HG03196 (cell line): ENCODE measurements around the gene WDR7.

Experiments
- ATAC-seq: cut with Tn5 transposase; IDR thresholded peaks from one replicate; pipeline ENCODE4 v1.9.1; 2021; ENCODE audit not compliant: unreplicated experiment

WDR7 gene

DNA sequence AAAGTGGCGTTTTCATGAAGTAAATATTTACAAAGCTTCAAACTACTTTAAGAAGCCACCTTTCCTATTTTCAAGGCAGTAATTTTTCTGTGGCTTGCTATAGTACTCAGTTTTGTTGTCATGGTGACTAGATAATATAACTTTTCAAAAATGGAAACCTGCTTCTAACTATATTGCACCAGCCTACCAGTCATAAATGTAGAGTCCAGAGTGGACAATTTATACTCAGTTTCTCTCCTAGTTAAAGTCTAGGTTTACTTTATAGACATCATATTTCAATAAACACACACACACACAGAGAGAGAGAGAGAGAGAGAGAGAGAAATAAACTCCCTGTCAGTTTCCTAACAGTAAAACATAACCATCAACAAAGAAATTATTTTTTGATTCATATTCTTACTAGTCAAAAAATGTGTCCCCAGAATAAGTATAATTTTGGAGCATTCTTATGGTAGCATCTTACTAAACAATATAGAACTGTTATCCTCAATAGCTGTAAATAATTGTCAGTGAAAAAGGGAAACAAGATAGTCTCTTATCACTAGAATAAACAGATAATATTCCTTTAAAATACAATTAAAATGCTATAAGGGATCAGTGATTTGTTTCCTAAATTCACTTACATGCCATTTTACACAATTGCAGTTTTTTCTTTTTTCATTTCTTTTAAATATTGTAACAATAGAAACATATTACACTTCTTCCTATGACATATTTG, 332.3 kb downstream of the WDR7 start:
- ATAC-seq = no peak

DNA sequence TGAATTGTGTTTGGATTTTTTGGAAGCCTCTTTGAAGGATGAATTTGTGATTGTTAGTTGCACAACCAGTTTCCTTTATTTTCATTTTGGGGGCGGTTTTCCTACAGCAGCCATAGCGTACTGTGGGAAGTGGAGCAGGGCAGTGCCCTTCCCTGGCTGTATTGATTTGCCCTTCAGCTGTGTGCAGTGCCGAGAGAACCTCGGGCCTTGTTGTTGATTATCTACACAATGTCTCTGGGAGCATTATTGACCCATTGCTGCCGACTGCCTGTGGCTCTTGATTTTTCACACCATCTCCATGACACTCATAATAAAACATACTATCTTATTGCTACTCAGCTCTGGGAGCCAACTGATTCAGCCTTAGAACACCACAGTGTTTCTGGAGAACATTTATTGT, 333.6 kb downstream of the WDR7 start:
- ATAC-seq = no peak

DNA sequence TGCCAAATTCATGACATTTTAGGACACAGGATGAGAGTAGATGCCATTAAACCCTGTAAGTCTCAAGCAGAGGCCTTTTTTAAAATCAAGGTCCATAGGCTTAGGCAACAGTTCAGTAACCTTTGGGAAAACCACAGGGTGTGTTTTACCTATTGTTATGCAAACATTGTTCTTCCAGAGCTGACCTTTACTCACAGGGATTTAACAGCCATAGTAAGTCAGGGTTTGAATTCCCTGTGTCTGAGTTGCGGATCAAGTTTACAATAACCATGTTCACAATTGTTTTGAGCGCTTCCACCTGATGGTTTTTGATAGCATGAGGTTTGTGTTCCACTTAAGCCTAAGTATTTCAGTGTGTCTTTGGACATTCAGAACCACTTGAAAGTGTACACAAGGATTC, 335.7 kb downstream of the WDR7 start:
- no peak for ATAC-seq

DNA sequence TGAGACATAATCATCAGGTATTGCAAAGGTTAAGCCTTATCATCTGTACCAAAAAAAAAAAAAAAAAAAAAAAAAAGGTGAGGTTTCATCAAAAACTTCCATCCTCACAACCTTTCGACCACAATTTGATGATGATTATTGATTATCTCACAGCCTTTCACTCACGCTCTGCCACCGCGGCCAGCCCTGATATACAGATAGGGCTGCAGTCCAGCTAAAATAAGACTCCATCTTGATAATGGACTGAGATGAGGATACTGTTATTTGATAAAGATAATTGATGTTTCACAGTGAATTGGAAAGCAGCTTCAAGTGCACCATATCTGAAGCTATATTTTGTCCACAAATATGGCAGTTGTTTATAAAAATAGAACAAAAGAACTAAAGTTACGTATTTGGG, 336.1 kb downstream of the WDR7 start:
- no peak for ATAC-seq

DNA sequence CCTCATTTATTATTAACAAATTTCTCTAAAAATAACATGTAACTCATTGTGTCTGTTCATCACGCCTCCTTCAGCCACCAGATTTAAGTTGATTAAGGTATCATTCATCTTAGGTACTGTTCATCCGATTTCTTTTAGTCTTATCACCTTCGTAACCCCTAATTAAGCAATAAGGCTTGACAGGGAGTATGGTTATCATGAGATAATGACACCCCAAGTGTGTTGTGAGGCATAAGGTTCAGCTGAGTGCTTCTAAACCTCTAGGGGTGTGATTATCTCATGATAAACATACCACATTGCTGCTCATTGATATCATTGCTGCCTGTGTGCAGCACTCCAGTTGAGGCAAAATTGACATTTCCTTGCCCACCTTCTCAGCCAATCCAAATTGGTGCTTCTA, 336.9 kb downstream of the WDR7 start:
- no peak for ATAC-seq

DNA sequence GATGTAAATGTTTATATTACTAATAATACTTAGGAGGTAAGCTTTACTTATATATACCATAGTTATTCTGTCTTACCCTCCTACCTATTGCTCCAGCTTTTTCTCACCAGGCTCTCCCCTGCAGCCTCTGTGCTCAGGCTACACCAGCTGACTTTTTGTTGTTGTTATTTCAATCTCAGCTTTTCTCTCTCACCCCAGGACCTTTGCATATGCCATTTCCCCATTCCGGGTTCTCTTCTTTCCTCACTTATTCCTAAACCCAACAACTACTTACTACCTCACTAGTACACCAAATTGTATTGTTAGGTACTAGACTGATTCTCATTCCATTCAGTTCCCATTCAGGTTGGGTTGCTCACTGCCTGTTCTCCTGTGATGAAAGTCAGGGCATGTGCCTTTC, 339.5 kb downstream of the WDR7 start:
- ATAC-seq = no peak

DNA sequence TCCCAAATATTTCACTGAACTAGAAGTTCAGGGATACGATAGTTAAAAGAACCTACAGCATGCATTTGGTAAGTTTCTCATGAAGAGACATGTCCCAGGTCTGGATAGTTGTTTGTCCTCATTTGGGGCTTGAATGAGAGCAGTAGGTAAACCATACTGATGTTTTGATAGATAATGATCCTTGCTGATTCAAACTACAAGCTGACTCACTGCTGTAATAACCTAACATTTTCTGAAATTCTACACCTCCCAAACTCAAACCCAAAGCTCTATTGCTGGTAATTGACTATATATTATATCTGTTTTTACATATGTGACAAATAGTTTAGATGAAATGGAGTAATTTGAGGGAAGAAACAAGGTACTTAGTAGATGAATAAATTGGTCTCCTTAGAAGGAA, 341.6 kb downstream of the WDR7 start:
- no peak for ATAC-seq

DNA sequence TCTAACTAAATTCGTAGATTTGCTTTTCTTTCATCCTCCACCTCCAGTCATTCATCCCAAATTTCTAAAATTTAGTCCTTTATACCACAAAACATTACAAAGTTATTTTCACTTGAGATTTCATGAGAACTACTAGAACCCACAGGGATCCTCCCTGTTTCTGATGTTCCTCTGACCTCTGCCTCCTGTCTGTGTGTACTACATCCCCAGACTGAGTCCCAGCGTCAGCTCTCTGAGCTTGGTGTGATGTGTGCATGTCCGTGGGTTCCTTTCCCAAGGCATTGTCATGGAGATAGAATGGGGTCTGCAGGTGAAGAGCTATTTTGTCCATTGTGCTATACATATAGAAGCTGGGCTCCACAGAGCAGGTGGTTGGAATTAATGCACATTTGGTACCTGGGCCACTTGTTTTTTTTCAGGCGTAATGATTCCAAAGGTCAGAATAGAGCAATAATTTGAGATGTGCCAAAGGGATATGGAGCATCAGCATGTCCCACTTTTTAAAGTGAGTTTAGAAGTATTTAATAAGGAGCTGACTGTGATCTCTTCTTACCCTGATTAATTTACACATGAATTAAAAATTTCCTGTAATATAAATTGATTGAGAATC, 344.5 kb downstream of the WDR7 start:
- no peak for ATAC-seq

DNA sequence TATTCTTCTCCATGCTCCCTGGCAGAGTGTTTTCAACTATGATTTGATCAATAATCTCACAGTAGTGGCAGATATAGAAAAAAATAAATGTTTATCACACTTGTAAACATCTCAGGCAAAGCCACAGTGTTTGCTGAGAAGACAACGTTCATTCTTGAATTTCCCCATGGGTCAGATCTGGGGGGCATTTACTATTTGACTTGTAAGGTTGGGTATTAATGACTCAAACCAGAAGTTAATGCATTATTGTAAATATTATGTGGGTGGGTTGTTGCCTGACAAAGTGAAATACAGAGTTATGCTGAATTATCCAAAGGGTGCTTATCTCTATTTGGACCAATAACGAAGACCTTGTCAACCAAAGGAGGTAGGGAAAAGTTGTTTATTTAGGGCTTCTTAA, 346.0 kb downstream of the WDR7 start:
- ATAC-seq = no peak

DNA sequence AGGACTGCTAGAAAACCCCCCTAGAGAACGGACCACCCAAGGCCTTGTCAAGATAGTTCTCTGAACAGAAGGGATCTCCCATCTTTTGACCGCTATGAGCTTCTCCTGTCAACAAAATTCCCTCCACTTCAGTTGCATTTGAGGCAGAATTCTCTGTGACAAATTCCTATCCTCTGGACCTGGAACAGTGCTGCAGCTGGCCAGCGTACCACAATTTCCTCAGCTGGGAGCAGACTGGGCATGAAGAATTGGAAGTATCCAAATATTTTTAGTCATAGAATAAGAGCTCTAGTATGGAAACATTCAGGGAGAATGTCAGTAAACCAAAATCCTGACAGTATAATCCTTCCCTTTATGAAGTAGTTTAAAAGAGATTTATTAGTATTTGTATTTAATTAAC, 348.7 kb downstream of the WDR7 start:
- ATAC-seq = no peak

DNA sequence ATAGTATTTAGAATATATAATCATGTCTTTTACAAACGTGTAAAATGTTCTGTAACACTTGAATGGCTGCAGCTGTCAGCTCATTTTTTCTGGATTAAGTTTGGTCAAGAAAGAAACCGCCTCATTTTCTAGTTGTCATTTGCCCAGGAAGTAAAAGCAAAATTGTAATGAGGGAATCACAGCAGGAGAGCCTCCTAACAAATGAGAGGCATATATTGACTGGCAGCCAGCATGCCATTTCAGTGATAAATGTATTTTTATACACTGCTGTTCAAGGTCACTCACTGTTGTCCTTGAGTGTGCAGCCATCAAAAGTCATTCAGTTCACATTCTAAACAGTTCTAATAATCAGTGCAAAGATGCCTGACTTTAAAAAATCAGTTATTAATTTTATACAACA, 351.5 kb downstream of the WDR7 start:
- ATAC-seq = no peak

DNA sequence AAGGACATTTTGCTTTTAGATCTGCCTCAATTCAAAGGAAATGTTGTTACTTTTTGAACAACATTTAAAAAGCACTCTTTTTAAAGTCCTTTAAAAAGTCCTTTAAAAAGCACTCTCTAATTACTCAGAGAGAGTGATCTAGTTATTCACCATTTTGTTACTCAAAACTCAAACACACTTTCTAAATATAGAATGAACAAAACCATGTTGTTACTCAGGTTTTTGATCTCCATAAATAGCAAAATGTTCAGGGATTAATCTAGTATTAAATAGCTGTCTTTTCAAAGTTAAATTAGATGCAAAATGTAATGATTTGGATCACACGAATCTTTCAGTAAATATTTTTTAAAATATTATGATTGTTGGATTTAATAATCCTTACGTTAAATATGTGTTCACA, 352.2 kb downstream of the WDR7 start:
- ATAC-seq = no peak

DNA sequence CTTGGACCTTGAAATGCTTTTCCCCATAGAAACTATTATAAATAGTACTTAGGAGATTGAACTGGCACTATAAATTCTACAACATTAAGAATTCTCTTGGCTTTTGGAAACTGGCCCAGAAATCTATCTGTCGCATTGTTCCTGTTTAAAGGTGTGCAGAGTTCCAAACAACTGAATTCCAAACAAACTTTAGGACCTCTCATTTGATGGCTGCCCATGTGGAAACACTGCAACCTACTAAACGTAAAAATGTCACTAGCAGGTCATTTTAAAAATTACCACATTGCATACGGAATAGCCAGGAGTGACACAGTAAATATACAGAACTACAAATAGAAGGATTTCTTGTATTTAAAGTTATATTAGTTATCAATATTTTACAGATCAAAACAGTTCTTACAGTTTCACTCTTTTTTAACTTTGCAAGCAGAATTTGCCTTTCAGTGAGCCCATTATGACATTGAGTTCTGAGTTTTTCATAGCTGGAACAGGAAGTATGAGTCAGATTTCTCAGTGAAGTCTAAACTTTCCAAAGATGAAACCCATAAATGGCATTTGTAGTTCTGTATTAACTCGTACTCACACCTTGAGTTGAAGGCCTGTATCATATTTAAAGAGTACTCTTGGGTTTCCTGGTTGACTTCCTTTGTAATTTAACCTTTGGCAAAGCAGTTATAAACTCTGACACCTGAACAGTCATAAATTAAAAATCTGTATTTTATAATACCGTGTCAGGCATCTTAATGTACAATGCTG, 353.4 kb downstream of the WDR7 start:
- peak; percentile 97 for ATAC-seq

DNA sequence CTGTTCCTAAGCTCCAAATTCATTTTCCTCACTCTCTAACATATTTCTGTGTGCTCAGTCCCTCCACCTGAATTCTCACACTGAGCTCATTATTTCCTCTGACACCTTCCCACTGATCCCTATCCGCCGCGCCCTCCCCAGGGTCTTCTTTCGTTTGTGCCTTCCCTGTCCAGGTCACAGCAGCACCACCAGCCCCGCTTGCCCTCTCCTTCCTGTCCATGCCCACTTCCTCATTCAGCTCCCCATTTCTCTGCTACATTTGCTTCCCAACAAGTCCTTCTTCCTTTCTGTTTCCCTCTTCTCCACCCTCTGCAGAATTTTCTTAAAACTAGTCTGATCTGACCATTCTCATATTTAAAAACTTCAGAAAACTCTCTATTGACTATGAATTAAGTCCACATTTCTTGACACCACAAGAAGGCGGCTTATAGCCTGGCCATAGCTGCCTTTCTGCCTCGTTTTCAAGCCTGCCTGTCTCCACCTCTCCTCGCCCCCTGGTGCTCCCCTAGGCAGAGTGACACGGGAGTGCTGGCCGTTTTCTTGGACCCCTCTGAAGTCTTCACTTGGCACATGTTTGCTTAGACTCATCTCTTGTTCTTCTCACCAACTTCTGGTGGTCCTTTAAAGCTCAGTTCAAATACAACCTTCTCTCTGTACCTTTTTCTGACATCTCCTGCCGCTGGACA, 357.0 kb downstream of the WDR7 start:
- ATAC-seq = no peak

DNA sequence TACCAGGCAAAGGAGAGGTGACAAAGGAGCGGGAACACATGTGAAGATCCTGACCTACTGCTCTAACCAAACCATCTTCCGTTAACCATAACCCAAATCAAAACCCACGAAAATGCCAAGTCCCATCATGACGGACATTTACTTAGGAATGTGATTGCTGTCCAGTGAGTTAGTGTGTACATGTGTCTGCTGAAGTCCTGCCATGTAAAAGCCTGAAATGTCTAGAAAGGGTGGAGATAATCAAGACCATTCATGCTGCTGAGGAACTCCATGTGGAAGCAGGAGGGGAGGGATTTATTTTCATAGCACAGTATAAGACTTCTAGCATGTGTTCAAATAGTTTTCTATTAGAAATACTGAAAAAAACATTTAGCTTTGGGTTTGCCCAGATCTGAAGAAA, 358.7 kb downstream of the WDR7 start:
- ATAC-seq = no peak

DNA sequence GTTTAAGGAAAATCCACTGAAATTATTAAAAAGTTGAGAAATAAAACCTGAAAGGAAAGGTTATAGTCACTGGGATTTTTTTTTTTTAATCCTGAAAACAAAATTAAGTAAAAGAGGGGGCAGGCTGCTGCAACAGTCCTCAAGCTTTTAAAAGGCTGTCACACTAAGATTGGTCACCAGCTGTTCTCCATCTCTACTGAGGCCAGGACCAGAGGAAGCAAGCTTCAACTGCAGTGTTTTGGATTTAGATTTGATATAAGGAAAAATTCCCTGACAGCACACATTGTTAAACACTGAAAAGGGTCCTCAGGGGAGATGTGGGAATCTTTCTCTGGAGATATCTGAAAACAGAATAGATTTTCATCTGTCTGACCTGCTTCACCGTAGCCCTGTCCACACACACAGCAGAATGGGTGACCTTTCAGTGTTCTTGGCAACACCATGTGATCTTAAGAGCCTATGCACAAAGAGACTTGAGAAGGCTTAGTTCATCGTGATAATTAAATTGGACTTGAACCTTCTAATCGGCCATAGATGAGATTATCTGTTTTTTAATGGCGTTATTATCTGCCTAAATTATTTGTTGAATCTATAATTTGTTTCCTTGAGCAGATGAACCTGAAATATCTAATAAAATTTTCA, 363.7 kb downstream of the WDR7 start:
- ATAC-seq = no peak

DNA sequence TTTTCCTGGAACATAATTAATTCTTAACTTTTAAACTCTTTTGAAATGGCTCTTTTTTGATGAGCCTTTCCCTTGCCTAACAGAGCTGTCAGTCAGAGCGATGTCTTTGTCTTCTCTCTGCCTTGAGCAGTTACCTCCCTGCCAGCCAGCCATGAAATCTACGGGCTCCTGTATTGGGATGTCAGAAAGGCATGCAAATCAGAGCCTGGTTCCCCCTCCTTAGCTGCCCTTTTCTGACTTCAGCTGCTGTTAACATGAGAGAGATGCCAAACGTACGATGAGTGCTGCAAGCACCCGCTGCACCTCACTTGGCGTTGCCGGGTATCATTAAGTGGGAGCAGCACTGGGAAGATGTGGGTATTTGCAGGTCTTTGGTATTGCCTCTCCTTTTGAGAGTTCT, 364.3 kb downstream of the WDR7 start:
- no peak for ATAC-seq

DNA sequence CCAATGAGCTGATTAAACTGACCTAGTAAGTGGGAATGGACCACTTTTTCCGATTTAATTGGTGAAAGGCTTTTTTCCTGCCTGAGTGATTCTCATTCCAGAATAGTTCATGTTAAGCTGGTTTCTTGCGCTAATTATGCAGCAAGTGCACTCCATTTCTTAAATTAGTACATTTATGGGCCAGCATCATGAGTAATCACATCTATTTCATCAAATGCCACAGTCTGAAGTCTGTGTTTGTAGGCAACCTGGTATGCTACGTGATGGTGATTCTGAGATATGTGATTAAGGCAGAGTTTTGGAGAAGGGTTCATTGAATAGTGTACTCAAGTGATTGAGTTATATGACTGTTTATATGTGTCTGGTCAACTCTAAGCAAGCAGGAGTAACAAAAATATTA, 367.7 kb downstream of the WDR7 start:
- ATAC-seq = no peak

DNA sequence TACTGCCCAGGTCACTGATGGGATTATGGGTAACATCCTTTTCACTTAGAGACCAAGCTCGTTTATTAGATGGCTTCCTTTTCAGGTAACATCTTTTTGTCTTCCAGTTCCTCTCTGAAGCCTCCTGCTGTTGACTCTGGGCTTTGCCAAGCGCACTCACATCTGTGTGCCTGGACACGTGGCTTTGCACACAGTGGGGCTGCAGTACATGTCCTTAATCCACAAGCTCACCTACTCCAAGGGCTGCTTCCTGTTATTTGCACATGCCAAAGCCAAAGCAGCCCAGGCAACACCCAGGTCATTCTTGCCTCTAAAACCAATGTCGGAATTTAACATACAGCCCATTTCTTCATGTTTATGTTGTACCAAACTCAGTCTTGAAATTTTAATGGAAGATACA, 371.6 kb downstream of the WDR7 start:
- ATAC-seq = no peak

DNA sequence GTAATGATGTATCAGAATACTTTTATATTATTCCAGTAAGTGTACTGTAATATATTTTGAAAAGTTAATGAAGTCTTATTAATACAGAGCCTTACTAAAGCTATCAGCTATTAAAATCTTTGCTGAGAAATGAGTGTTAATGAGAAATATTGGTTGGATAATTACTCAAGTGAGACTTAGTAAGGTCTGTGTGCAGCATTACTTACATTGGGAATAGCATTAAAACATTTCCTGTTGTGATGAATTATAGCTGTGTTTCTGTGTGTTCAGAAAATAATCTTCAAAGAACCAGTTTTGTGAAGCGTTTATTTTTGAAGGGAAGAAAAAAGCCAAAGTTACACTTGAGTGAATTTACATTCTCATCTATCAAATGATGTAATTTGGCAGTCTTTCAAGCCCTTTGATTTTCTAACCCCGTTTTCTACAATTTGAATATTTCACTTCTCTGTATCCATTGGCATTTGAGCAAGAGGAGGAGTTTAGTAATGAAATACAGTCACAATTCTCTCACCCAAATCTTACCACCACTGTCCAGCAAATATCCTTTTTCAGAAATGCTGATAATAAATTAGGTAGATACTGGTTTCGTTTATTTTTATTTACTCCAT, 372.2 kb downstream of the WDR7 start:
- no peak for ATAC-seq

DNA sequence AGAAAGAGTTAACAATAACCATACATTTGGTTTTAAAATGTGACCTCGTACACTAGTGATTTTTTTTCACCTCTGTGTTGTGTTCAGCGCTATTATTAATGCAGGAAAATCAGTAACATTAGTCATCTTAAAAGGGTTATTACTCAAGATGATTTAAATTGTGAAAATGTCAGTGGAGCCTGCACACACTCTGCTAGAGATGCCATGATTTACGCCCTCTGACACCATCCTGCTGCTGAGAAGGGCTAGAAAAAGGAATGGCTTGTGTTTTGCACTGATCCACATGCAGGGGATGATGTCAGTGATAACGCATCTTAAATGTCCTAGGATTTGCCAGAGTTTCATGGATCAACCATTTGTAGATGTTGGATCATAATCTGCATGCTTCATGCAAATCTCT, 374.4 kb downstream of the WDR7 start:
- no peak for ATAC-seq
